ENCODE results near the gene SPDEF. TPM values are rescaled to one million over a fixed set of nuclear protein-coding genes. Genes with fewer than 3 reads are reported as not detected.

Gene SPDEF
- polyA plus RNA-seq, 4 donors: 0.15 to 0.18 (median 0.16) TPM; not detected in 1

DNA sequence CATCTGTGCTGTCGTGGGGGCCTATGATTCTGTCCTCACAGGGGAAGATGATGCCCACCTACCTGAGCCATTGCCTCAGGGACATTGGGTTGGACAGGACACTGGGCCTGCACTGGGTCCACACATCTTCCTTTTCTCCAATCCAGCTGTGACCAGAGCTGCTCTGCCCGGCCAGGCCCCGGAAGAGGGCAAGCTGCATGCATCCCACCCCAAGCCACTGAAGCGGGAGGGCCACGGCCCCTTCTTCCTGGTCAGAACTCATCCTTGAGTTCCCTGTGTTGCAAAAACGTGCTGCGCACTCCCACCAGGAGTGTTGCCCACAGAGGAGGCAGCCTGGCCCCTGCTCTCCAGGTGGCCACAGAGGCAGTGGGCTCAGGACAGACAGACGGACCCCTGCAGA, 38.2 kb downstream of the SPDEF start:
- no peak for DNase-seq (ENCODE audit: low read depth in 4 of 4, low spot score in 3 of 4)

DNA sequence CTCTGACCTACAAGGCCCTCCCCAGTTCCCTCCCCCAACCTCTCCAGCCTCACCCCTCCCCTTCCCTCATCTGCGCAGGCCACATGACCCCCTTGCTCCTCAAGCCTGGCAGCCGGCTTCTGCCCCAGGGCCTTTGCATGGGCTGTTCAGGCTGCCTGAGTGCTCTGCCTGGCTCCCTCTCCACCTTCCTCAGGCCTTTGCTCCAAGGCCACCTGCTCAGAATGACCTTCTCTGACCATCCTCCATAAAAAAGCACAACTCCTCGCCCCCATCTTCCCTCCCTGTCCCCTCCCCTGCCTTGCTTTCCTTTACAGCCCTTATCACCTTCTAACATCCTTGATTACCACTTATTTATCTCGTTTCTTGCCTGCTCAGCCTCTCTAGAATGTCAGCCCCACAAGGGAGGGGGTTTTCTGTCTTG, 38.7 kb downstream of the SPDEF start:
- DNase-seq (ENCODE audit: low read depth in 4 of 4, low spot score in 3 of 4): no peak

DNA sequence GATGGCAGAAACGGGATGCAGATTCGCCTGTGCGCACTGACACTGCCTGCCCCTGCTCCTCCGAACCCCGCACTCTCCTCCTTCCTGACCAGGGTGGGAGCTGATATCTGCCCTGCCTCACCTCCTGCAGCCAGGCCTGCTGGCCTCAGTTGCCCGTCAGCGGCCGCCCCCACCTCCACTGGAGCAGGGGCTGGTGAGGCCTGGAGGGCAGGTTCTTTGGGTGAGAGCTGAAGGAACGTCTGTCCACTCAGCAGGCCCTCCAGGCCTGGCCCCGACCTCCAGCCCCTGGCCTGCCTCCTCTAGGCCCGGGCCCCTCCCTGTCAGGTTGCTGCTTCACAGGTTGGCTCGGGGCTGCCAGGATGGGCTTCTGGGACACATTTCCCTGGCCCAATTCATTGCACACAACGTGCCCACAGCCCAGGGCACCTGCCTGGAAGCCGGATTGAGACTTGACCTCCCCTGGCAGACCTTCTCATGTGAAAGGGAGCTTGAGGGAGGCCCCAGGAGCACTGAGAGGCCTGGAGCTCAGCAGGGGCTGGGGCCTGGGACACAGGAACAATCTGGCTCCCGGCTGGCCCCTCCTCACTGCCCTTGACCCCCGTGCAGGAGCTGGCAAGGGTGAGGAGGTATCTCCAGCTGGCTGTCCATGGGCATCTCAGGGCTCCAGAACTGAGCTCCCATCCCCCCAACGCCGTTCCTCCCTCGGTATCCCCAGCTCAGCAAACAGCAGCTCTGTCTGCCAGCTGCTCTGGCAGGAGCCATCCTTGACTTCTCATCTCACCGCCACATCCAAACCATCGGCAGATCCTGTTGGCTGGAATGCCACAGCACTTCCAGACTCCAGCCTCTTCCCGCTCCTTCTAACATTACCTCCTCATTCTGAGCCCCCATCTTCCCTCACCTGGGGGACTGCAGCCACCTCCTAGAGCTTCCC, 39.5 kb downstream of the SPDEF start:
- DNase-seq (ENCODE audit: low read depth in 4 of 4, low spot score in 3 of 4): no peak

DNA sequence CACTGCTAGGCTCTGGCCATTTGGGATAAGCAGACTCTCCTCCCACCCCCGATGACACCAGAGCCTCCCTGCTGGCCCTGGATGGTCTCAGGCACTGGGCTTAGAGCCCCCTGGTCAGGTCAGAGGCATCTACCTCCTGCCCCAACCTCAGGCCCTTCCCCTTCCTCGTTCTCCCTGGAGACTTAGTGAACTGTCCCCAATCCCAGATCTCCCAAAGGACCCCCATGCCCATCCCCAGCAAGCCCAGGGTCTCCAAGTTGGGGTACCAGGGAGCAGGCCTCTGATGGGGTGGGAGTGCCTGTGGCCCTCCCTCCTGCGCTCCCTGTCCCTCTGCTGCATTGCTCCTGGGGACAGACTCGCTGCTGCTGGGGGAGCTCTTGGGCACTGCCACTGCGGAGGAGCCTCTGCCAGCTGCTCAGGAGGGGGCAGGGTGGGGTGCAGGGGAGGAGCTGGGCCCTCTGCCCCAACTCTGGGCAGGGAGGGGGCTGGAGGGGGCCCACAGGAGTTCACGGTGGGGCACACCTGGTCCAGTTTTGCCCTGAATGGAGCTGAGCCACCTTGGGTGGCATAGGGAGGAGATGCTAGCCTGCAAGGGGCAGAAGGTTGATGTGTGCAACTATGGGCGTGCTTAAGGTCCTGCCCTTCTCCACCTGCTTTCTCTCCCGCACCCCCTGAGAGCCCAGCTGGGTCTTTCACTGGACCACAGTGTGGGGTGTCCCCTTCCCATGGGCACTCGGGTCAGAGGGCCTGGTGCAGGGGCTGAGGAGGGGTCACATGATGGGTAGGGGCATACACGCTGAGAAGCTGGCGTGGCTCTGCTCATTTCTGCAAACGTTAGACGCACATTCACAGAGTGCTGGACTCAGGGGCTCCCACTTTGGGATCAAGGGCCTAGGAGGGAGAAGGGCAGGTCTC, 40.4 kb downstream of the SPDEF start:
- DNase-seq (ENCODE audit: low read depth in 4 of 4, low spot score in 3 of 4): no peak

DNA sequence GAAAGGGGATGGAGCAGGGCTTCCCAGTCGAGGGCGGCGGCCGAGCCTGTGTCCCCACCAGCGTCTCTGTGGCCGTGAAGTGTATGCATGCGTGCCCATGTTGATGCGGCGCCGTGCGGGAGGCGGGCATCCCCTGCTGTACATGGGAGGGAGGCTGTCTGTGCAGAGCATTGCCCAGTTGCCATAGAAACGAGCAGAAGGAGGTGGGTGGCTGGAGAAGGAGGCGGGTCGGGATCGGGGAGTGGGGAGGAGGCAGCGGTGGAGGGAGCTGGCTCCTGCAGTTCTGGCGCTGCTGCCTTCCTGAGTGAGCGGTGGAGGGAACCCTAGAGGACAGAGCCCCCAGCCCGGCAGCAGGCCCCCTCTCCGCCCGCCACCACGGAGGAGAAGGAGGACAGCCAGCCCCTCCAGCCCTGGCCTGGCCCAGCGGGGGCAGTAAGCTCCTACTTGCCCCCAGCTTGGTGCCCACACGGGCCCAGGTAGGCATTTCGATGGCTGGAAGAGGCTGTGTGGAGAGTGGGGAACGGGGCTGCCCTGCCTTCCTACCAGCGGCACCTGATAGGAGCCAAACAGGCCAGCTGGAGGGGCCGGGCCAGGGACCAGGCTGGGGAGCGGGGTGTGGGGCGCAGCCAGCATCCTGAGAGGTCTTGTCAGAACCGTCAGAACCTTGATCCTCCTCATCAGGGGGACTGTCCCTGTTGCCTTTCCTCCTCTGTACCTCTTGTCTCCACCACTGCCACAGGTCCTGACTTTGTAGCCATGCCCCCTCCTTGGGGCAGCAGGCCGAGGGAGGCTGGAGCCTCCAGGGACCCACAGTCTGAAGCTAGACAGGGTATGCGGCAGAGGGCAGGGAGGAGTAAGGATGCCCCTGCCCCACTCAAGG, 41.3 kb downstream of the SPDEF start:
- peak in 2 of 4 donors; percentile 57 for DNase-seq (ENCODE audit: low read depth in 4 of 4, low spot score in 3 of 4)

DNA sequence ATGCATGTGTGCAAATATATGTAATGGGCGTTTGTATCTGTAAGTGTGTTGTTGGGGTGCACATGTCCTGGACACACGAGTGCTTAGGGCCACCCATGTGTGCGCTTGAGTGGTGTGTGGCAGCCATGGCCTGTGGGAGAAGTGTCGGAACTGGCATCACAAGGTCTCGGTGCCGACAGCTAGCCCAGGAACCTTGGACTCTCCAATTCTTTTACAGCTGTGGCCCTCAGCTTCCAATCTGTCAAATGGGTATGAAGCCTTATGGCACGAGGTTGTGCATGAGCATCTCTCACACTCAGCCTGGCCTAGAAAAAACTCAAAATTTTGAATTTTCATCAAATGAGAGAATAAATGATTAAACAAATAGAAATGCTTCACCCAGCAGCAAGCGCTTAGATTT, 42.0 kb downstream of the SPDEF start:
- no peak for DNase-seq (ENCODE audit: low read depth in 4 of 4, low spot score in 3 of 4)

DNA sequence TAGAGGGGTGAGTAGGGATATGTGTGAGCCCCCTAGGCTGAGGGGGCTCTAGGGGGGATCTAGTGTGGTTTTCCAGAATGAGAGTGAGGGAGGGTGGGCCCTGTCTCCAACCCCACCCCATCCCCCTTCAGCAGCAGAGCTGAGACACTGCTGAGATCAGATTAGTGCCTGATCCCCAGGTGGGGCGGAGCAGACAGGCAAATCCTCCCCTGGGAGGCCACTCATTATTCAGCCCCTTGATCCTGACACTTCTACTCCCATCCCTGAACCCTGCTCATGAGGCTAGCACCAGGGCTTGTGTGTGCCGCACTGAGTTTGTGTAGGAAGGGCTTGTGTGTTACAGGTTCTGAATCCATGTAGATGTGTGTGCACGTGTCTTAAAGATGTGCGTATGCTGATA, 42.5 kb downstream of the SPDEF start:
- DNase-seq (ENCODE audit: low read depth in 4 of 4, low spot score in 3 of 4): no peak

DNA sequence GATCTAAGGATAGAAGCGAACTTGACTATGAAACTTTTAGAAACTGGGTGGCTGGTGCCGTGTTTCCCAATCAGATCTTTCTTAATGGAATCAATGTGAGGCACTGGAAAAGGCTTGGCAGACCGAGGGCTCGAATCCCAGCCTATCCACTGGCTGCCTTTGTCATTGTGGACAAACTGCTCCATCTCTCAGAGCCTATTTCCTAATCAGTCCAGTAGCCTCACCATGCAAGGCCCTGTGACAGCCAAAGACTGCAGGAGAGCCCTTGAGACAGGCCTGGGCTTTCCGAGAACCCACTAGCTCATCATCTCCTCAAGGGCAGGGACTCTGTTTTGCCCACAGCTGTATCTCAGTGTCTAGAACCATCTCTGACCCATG, 43.4 kb downstream of the SPDEF start:
- DNase-seq (ENCODE audit: low read depth in 4 of 4, low spot score in 3 of 4): no peak

DNA sequence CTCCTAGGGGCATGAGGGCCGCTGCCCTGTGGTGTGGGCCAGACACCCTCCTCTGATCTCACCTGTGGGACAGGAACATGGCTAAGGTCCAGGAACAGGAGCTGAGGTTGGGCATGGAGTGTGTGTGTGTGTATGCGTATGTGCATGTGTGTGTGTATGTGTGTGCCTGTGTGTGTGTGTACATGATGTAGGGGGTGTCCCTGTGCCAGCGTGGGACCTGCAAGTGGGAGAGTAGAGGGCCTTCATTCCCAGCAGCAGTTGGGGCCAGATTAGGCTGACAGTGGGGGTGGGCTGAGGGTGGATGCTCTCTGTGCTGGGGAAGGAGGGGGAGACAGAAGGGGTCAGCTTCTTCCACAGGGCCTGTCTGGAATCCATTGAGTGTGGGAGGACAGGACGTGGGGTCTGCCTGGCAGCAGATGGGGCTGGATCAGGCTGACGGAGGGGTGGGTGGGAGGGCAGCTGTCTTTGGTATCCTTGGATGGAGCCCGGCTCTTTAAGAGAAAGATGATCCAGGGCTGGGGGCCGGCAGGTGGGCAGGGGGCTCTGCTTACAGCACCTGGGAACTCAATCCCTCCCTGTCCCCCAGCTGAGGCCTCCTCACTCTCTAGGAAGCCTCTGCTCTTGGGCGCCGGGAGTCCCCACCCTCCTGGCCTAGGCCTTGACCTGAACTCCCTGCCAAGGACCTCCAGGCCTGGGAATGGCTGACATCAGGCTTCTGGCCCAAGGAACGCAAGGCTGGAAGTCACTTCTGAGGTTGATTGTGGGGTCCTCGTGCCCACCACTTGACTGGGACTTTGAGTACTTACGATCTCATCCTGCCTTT, 44.0 kb downstream of the SPDEF start:
- DNase-seq (ENCODE audit: low read depth in 4 of 4, low spot score in 3 of 4): no peak

DNA sequence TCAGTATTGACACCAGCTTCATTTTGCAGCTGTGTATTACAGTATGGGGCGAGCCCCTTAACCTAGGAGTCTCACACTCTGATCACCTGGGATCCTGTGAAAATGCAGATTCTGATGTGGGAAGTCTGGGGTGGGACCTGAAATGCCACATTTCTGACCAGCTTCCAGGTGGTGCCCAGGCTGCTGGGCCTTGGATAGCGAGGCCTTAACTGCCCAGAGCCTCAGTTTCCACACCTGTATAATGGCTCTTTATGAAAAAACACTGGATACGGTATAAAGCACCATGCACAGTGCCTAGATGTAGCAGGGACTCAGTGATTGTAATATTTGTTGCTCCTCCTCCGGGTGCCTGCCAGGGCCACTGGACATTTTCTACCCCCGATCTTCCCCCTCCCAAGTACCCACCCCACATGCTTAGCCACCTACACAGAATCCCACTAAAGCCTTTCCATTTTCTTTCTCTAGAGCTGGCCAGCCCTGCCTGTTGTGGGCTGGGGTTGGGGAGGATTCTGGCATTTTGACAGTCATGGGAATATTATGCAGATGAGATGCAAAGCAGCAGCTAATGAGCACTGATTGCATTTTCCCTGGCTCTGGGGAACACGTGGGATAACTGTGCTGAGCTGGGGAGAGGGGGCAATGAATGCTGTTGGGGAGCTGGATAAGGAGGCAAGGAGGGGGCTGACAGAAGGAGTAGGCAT, 44.8 kb downstream of the SPDEF start:
- no peak for DNase-seq (ENCODE audit: low read depth in 4 of 4, low spot score in 3 of 4)

DNA sequence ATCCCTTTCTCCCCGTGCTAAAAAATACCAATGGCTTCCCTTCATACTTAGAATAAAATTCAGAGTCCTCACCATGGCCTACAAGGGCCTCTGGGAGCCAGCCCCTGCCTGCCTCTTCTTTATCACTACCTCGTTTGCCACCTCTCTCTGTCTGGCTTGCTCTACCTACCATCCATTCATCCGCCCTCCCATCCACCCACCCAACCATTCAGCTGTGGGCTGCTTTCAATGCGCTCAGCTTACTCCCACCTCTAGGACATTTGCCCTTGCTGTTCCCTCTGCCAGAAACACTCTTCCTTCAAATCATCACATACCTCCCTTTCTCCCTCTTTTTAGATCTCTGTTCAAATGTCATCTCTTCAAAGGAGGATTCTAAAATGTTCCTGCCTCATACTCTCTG, 45.8 kb downstream of the SPDEF start:
- no peak for DNase-seq (ENCODE audit: low read depth in 4 of 4, low spot score in 3 of 4)

DNA sequence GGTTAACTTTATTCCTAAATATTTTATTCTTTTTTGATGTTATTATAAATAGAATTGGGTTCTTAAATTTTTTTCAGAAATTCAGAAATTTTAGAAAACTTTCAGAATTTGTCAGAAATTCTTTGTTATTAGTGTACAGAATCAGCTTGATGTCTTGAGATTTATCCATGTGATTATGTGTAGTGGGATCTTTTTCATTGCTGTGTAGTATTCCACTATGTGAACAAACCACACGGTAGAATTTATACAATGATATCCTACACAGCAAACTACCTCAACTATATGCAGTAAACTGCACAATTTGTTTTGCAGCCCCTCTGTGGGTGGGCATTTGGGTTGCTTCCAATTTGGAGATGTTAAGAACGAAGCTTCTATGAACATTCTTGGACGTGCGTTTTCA, 46.3 kb downstream of the SPDEF start:
- DNase-seq (ENCODE audit: low read depth in 4 of 4, low spot score in 3 of 4): no peak

DNA sequence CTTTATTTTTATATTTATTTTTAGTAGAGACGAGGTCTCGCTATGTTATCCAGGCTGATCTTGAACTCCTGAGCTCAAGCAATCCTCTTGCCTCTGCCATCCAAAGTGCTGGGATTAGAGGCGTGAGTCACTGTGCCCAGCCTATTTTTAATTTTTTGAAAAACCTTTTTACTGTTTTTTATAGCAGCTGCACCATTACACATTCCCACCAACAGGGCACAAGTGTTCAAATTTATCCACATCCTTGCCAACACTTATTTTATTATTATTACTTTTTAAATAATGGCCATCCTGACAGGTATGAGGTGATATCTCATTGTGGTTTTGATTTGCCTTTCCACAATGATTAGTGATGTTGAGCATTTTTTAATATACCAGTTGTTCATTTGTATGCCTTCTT, 47.7 kb downstream of the SPDEF start:
- no peak for DNase-seq (ENCODE audit: low read depth in 4 of 4, low spot score in 3 of 4)

DNA sequence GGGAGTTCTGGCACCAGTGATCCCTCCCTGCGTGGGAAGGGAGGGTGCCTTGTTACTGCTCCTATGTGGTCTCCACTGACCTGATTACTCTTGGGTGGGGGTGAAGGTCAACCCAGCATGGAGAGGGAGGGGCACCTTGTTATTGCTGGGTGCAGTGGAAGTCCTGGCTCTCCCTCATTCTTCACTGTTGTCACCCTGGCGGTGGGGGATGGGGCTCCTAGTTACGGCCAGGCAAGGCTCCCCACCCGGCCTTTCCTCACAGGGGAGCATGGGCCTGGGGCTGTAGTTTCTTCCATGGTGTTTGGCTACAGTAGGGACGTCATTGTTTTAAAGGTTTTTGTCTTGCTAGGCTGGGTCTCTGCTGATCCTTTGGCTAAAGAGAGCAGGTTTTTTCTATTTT, 49.4 kb downstream of the SPDEF start:
- no peak for DNase-seq (ENCODE audit: low read depth in 4 of 4, low spot score in 3 of 4)

DNA sequence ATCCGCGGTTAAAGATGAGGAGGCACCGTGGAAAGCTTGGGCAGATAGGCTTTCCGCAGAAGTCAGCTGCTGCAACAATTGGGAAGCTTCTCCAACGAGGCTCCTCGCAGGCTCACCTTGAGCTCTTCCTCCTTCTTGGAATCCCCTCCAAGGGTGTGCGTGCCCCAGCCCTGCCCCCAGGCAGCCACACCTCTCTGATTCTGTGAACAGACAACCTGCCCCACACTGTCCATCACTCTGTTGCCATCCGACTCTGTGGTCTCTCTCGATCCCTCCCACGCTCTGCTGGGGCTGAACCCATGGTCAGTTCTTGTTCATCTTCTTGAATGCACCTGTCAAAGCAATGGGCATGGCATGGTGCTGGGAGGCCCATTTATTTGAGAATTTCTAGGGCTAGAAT, 58.7 kb downstream of the SPDEF start:
- no peak for DNase-seq (ENCODE audit: low read depth in 4 of 4, low spot score in 3 of 4)

DNA sequence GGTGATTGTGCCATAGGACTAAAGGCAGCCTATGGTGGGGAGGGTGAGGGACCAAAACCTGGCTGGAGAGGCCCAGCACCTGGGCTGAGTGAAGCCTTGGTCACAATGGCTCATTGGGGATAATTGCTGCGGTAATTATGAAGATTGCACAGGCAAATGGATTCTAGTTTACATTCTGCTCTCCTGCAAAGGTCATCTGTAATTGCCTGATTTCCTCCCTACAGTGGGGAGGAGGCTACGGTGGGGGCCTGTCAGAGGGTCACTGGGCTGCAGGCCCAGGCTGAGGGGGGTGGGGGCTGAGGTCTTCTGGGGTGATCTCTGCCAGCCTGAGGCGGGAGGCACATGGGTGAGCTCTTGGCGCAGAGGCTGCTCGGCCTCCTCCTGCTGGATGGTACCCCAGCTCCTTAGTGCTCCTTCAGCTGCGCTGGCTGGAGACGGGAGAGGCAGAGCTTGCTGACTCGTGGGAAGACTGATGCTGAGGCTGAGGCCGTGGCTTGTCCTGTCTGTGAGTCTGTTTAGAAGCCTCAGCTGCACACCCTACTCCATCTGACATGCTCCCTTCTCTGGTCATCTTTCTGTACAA, 59.9 kb downstream of the SPDEF start:
- DNase-seq (ENCODE audit: low read depth in 4 of 4, low spot score in 3 of 4): no peak

DNA sequence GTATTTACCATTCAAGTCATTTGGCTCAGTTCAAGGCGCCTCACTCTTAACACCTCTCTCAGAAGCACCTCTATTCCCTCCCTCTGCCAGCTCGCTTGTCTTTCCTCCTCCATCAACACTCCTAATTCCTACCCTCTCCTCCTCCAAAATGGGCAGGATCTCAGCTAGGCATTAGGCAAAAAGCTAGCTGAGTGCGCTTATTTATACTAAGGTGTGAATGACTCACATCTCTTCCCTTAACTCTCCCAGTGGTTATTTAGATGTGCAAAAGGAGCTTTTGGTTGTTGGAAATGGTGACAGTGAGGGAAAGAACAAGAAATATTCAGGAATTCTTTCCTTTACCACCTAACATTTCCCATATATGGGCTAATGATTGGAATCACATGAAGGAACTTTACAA, 61.2 kb downstream of the SPDEF start:
- no peak for DNase-seq (ENCODE audit: low read depth in 4 of 4, low spot score in 3 of 4)

DNA sequence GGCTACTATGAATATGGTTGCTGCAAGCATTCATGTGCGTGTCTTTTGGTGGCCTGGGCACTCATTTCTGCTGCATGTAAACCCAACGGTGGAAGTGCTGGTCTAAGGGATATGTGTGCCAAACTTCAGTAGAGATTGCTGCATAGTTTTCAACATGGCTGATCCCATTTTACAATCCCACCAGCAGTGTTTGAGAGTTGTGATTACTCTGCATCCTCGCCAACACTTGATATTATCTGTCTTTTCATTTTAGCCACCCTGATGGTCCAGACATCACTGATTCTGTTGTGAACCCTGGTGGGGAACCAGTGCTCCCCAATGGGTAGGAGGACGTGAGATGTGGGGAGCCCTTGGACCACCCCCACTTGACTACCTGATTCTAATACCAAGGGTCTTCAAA, 62.8 kb downstream of the SPDEF start:
- no peak for DNase-seq (ENCODE audit: low read depth in 4 of 4, low spot score in 3 of 4)

DNA sequence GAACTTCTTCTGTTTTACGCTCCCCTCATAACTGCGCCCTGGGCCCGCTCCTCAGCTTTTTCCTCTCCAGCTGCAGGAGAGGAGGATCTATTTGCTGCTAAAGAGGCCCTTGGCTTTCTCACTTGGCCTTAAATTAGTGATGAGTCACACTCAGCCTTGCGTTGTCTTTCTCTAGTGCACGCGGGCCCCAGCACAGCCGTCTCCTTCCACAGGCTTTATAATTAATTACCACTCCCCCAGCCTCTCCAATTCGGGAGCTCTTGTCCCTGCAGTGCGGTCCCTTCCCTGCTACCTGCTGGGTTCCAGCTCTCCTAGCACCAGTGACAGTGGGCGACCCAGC, 65.1 kb downstream of the SPDEF start:
- no peak for DNase-seq (ENCODE audit: low read depth in 4 of 4, low spot score in 3 of 4)
